C4-2B (cell line): ENCODE measurements around the gene HYAL1.

ENCODE experiments used
- ZFX ChIP-seq: fragments of 450-650 bp; IDR thresholded peaks from 2 replicates; pipeline ENCODE4 v1.6.1; 2017
- TF ChIP-seq, protein P1 (sequence below): fragments of 450-650 bp; conservative IDR thresholded peaks from 2 replicates; pipeline ENCODE4 v1.5.1; 2017; ENCODE audit warnings: mild to moderate bottlenecking

DNA sequence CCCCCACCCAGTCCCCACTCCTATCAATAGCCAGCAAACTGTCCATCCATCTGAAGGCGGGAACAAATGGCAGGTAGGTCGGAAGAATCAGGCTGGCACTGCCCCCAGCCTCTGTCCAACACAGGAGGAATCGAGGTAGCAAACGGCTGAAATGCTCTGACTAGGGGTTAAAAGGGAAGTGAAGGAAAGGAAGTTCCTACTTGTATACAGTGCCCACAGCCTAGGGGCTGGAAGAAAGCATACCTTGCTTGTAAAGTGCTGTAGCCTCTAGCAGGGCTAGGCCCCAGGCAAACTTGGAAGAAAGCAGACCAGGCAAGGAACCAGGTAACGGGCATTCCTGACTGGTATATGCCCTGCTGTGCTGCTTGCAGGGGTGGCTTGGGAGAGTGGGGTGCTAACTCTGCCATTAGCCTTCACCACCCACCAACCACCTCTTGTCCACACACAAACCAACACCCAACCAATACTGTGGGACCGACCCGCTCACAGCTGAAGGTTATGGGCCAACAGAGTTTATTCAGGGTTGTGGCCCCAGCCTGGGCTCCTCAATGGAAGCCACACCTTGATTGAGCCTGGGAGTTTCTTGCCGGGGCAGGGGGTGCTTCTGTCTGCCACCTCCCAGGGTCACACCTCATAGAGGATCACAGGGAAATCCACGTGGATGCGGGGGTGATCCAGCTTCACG, 22.3 kb upstream of the HYAL1 start:
- TF ChIP-seq, protein P1, sequence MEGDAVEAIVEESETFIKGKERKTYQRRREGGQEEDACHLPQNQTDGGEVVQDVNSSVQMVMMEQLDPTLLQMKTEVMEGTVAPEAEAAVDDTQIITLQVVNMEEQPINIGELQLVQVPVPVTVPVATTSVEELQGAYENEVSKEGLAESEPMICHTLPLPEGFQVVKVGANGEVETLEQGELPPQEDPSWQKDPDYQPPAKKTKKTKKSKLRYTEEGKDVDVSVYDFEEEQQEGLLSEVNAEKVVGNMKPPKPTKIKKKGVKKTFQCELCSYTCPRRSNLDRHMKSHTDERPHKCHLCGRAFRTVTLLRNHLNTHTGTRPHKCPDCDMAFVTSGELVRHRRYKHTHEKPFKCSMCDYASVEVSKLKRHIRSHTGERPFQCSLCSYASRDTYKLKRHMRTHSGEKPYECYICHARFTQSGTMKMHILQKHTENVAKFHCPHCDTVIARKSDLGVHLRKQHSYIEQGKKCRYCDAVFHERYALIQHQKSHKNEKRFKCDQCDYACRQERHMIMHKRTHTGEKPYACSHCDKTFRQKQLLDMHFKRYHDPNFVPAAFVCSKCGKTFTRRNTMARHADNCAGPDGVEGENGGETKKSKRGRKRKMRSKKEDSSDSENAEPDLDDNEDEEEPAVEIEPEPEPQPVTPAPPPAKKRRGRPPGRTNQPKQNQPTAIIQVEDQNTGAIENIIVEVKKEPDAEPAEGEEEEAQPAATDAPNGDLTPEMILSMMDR: no peak
- no peak for TF ChIP-seq ZFX
